Stimulated activated CD4-positive, alpha-beta T cell treated with anti-CD3 and anti-CD28 coated beads, Interleukin-4, amount 100 ng/mL, for 4 hours (primary cell): ENCODE data around the gene TNFRSF4.
A peak's percentile ranks its signal among the peaks of the same experiment; 100 is the strongest.

Experiments
- DNase-seq, 2 experiments: peaks; one replicate each; pipeline ENCODE4 v3.0.0-alpha.2; 2020

Gene TNFRSF4

GRCh38 chr1:1216770-1217620 lies 3.0 kb upstream of the TNFRSF4 start:
- peak; percentile 29 to 42 for DNase-seq

GRCh38 chr1:1215881-1216605 lies 2.1 kb upstream of the TNFRSF4 start:
- DNase-seq = peak in 1 of 2 experiments; percentile 5

GRCh38 chr1:1215080-1215676 lies 1.2 kb upstream of the TNFRSF4 start:
- DNase-seq = peak; percentile 23 to 32

GRCh38 chr1:1212780-1213344 lies 1.1 kb downstream of the TNFRSF4 start:
- DNase-seq = peak in 1 of 2 experiments; percentile 42

GRCh38 chr1:1211541-1212441 lies 2.2 kb downstream of the TNFRSF4 start:
- DNase-seq = peak in 1 of 2 experiments; percentile 10

- no peak for DNase-seq
These were observed 3.0 kb downstream of the TNFRSF4 start for GRCh38 chr1:1210726-1211540.

- peak; percentile 58 to 59 for DNase-seq
These were observed 5.1 kb downstream of the TNFRSF4 start for GRCh38 chr1:1208713-1209433.

DNA sequence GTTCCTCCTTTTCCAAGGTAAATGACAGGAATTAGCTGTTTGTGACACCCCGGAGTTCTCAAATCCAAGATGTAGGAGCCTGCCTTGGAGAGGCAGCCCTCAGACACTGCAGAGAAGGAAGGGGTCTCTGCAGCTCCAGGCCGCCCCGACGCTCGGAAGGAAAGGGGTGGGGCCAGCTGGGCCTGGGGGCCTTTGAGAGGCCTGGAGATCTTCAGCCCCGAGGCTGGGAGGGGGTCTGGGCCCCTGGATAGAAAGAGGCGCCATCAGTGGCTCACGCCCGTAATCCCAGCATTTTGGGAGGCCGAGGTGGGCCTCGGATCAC lies 6.4 kb downstream of the TNFRSF4 start:
- DNase-seq = no peak

- no peak for DNase-seq
These were observed 6.9 kb downstream of the TNFRSF4 start for GRCh38 chr1:1206966-1207531.

- DNase-seq = peak; percentile 56 to 60
These were observed 7.5 kb downstream of the TNFRSF4 start, which contains the start of gene TNFRSF18 for GRCh38 chr1:1206376-1206965. Gene TNFRSF18 (minus strand): TSS chr1:1206592. CDS start chr1:1206571, 21 bp downstream.

- DNase-seq = no peak
These were observed 8.1 kb downstream of the TNFRSF4 start for GRCh38 chr1:1205769-1206375.

GRCh38 chr1:1204998-1205768 lies 8.8 kb downstream of the TNFRSF4 start:
- no peak for DNase-seq

GRCh38 chr1:1204425-1204920 lies 9.5 kb downstream of the TNFRSF4 start:
- no peak for DNase-seq

DNA sequence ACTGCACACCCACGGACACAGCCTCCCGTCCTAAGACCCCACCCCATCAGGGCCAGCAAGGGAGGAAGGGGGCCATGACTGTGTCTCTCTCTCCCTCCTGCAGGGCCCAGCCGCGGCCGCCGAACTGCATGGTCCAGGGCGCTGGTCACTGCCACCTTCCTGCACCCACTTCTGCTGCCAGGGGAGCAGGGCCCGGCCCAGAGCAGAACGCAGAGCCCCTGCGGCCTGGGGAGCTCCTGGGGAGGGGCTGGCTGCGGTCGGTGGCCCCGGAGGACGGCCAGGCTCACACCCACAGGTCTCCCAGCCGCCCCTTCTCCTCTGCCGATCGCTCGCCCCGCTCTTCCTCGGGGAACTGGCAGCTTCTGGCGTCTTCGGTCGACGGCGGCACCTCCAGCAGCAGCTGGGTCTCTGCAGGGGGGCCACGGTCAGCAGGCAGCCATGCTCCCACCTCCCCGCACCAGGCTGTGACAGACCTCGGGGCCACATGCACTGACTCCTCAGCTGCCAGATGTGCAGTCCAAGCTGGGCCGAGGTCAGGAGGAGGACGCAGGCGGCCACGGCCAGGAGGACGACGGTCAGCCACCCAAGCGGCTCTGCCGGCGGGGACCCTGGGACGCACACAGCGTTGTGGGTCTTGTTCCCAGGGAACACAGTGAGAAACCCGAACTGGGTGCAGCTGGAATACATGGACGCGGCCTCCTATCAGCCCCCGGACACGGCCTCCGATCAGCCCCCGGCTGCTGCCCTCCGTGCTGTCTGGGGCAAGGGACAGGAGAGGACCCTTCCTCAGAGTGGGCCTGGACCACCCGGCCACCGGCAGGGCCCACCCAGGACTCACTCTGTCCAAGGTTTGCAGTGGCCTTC lies 10.2 kb downstream of the TNFRSF4 start:
- DNase-seq = no peak

DNA sequence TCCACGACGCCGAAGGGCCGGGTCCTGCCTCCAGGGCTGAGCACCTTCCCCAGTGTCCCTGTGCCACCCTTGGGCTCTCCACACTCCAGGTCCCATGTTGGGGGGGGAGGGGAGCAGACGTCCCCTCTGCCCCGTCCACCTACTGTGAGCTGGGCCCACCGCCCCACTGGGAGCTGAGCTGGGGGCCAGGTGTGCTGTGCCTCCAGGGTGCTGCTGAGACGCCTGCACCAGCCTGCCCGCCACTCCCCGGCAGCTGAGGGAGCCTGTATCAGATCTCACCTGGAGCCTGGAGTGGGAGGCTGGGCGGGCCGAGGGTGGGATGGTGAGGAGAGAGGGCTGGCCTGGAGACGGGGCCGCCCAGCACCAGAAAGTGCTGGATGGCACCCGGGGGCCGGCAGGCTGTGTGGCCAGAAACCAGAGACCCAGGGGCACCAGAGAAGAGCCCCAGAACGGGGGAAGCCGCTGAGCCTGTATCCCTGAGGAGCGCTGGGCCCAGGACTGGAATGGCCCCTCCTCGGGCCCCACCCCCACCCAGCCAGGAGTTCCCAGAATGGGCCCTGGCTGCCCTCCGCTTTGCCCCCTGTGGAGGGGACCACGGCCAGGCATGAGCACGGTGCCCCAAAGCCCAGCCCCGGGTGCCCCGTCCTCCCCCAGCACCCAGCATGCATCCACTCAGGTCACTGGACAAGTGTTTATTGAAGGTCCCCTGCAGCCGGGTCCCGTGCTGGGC lies 11.0 kb downstream of the TNFRSF4 start:
- DNase-seq = no peak
